BLaER1 (cell line): Measurements from ENCODE around the gene ALDOB.
"Not testable (repeated sequence)": the region's sequence is repeated elsewhere in the genome, so short reads cannot be mapped to it uniquely, and the experiment has no call there.

Experiments used
- H3K27ac ChIP-seq: shearing (Covaris generic); formaldehyde crosslinking; 2 replicates; pipeline ENCODE4 v1.8.1; 2022
- H3K27me3 ChIP-seq: shearing (Covaris generic); formaldehyde crosslinking; 2 replicates; pipeline ENCODE4 v1.8.1; 2022
- H3K36me3 ChIP-seq: shearing (Covaris generic); formaldehyde crosslinking; 2 replicates; pipeline ENCODE4 v1.8.1; 2022
- H3K4me1 ChIP-seq: shearing (Covaris generic); formaldehyde crosslinking; 2 replicates; pipeline ENCODE4 v1.8.1; 2022
- H3K4me2 ChIP-seq: shearing (Covaris generic); formaldehyde crosslinking; 2 replicates; pipeline ENCODE4 v1.8.1; 2022
- H3K4me3 ChIP-seq: shearing (Covaris generic); formaldehyde crosslinking; 2 replicates; pipeline ENCODE4 v1.8.1; 2022
- H3K9ac ChIP-seq: shearing (Covaris generic); formaldehyde crosslinking; 2 replicates; pipeline ENCODE4 v1.8.1; 2022
- H3K9me3 ChIP-seq: shearing (Covaris generic); formaldehyde crosslinking; 2 replicates; pipeline ENCODE4 v1.8.1; 2022
- H4K20me1 ChIP-seq: shearing (Covaris generic); formaldehyde crosslinking; 2 replicates; pipeline ENCODE4 v1.8.1; 2022
- Cebpa-rat ChIP-seq: shearing (Covaris generic); IDR thresholded peaks from 2 replicates; pipeline ENCODE4 v1.8.1; 2022

The ALDOB gene

DNA sequence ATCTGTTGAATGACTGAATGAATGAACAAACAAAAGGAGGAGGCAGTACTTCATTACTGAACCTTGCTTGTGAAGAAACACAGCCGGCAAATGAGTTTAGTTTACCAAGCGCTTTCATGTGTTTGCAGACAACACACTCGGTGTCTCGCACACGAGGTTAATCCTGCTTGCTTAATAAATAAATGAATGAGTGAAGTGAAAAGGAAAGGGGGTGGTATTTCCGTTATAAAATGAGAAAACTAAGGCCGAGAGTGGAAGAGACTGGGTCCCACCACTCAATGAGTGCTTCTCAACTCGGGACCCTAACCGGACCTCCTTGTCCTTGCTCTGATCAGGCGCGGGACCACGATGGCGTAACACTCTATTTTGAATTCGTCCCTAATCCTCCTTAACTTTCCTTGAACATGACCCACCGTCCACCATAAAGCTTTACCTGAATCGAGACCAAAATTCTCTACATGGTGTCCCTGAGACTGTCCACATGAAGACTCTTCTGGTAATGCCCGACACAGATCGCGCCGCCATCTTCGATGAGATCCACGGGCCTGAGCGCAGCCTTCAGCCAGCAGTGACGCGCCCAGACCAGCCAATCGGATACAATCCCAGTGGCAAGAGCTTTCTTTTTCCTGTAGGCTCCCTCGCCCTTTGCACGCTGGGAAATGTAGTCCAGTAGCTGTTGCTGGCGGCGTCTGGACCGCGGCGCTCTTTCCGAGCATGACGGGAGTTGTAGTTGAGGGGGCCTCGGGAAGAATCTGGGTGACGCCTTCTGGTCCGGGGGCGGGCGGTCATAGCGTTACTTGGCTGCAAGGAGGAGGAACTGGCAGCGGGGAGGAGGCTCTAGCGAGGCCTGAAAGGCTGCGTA, 37.3 kb downstream of the ALDOB start, which contains the start of the genes MRPL50 and ZNF189:
TSS of gene MRPL50 (minus strand) at position 551 of the 862 bp plus-strand sequence. CDS start at position 525, 26 bp downstream.
TSS of gene ZNF189 (plus strand) at position 784 of the 862 bp plus-strand sequence. CDS start 306 bp downstream, outside the sequence.
- Histone ChIP-seq H4K20me1 (no peaks in the 10 kb centered on the region), H3K4me3 (peak within 1 kb of the TSS; percentile 88), H3K36me3 (peaks cover 66% of the 10 kb centered on the region), H3K27me3 (no peaks in the 10 kb centered on the region), H3K27ac (peak within 1 kb of the TSS; percentile 92), H3K9ac (peak within 1 kb of the TSS; percentile 95), H3K4me2 (peak within 1 kb of the TSS; percentile 87), H3K4me1 (peaks cover 34% of the 10 kb centered on the region), H3K9me3 (peaks cover 51% of the 10 kb centered on the region)
- TF ChIP-seq Cebpa-rat = no peak

- TF ChIP-seq Cebpa-rat = no peak
- H3K4me3 ChIP-seq = peak overlapping the region; percentile 88
- H3K27ac ChIP-seq = peak overlapping the region; percentile 92
- peak overlapping the region; percentile 93 for H3K9ac ChIP-seq
- peaks cover 51% of the 10 kb centered on the region for H3K9me3 ChIP-seq
- H3K27me3 ChIP-seq = no peaks in the 10 kb centered on the region
- H3K4me2 ChIP-seq = peak overlapping the region; percentile 87
- peaks cover 66% of the 10 kb centered on the region for H3K36me3 ChIP-seq
- peaks cover 34% of the 10 kb centered on the region for H3K4me1 ChIP-seq
- peaks cover under 1% of the 10 kb centered on the region; the same call in 1 of the 2 replicates for H4K20me1 ChIP-seq
Measured at GRCh38 chr9:101397746-101398067, 37.9 kb downstream of the ALDOB start.

GRCh38 chr9:101394687-101395086, 40.9 kb downstream of the ALDOB start:
- Histone ChIP-seq H3K4me1 (peaks cover 19% of the 10 kb centered on the region), H3K27ac (no peak overlapping the region), H3K36me3 (peaks cover 56% of the 10 kb centered on the region), H3K9me3 (peaks cover 42% of the 10 kb centered on the region), H4K20me1 (peaks cover 26% of the 10 kb centered on the region; the same call in 1 of the 2 replicates), H3K9ac (no peak overlapping the region), H3K4me3 (no peak overlapping the region), H3K27me3 (no peaks in the 10 kb centered on the region), H3K4me2 (no peak overlapping the region)
- TF ChIP-seq Cebpa-rat = no peak

DNA sequence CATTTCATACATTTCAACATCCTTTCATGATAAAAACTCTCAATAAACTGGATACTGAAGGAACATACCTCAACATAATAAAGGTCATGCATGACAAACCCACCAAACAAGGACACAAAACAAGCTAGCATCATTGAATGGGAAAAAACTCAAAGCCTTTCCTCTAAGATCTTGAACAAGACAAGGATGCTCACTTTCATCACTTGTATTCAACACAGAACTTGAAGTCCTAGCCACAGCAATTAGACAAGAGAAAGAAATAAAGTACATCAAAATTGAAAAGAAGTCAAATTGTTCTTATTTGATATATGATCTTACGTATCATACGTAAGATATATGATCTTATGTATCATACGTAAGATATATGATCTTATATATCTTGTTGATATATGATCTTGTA, 42.4 kb downstream of the ALDOB start:
- H3K9ac ChIP-seq = no peak overlapping the region
- peaks cover 69% of the 10 kb centered on the region for H3K36me3 ChIP-seq
- no peak for TF ChIP-seq Cebpa-rat
- H3K9me3 ChIP-seq = peaks cover 42% of the 10 kb centered on the region
- peaks cover 17% of the 10 kb centered on the region for H3K4me1 ChIP-seq
- no peak overlapping the region for H3K4me3 ChIP-seq
- H3K4me2 ChIP-seq = no peak overlapping the region
- no peaks in the 10 kb centered on the region for H3K27me3 ChIP-seq
- H3K27ac ChIP-seq = no peak overlapping the region
- peaks cover 26% of the 10 kb centered on the region; the same call in 1 of the 2 replicates for H4K20me1 ChIP-seq

- TF ChIP-seq Cebpa-rat = no peak
- Histone ChIP-seq H3K9me3 (peaks cover 26% of the 10 kb centered on the region), H3K4me1 (no peaks in the 10 kb centered on the region), H3K36me3 (peaks cover 55% of the 10 kb centered on the region), H4K20me1 (peaks cover 26% of the 10 kb centered on the region; the same call in 1 of the 2 replicates), H3K9ac (no peak overlapping the region), H3K27me3 (no peaks in the 10 kb centered on the region), H3K4me3 (no peak overlapping the region), H3K4me2 (no peak overlapping the region), H3K27ac (no peak overlapping the region)
Measured at GRCh38 chr9:101388507-101388993, 47.0 kb downstream of the ALDOB start.

GRCh38 chr9:101387871-101388506, 47.6 kb downstream of the ALDOB start:
- no peak overlapping the region for H3K4me2 ChIP-seq
- H4K20me1 ChIP-seq = peaks cover 26% of the 10 kb centered on the region; the same call in 1 of the 2 replicates
- H3K27ac ChIP-seq = no peak overlapping the region
- no peak for TF ChIP-seq Cebpa-rat
- no peak overlapping the region for H3K4me3 ChIP-seq
- H3K9ac ChIP-seq = no peak overlapping the region
- no peaks in the 10 kb centered on the region for H3K27me3 ChIP-seq
- H3K9me3 ChIP-seq = peaks cover 20% of the 10 kb centered on the region
- no peaks in the 10 kb centered on the region for H3K4me1 ChIP-seq
- H3K36me3 ChIP-seq = peaks cover 51% of the 10 kb centered on the region

GRCh38 chr9:101384873-101385536, 50.6 kb downstream of the ALDOB start, which contains the start of gene BAAT:
Gene BAAT, minus strand, starts transcription at chr9:101385006. Its CDS starts 13,602 bp downstream, at chr9:101371404.
- H3K36me3 ChIP-seq = peaks cover 33% of the 10 kb centered on the region
- H4K20me1 ChIP-seq, H3K4me1 ChIP-seq, H3K4me3 ChIP-seq, H3K9ac ChIP-seq, H3K4me2 ChIP-seq, H3K27me3 ChIP-seq, H3K27ac ChIP-seq: not testable (repeated sequence)
- peaks cover 14% of the 10 kb centered on the region for H3K9me3 ChIP-seq

DNA sequence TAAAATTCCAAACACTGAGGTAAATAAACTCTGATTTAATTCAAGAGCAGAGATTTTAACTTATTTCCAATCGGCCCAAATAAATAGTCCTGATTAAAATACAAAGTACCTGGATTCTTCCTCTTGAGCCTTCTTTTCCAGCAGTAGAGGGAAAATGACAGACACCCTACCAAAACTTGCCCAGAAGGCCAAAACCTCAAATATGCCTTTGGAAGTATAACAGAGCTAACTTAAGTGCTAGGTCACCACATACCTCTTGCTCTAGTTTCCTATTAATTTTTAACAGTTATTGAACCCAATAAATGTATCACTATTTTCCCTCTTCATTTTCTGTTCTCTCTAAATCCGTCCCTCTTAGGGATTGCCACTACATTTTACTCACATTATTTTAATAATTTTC, 52.2 kb downstream of the ALDOB start:
- Histone ChIP-seq H3K27ac (no peak overlapping the region), H4K20me1 (no peaks in the 10 kb centered on the region), H3K4me3 (no peak overlapping the region), H3K9ac (no peak overlapping the region), H3K9me3 (peaks cover 20% of the 10 kb centered on the region), H3K27me3 (no peaks in the 10 kb centered on the region), H3K4me2 (no peak overlapping the region), H3K4me1 (no peaks in the 10 kb centered on the region), H3K36me3 (peaks cover 20% of the 10 kb centered on the region)
- no peak for TF ChIP-seq Cebpa-rat

DNA sequence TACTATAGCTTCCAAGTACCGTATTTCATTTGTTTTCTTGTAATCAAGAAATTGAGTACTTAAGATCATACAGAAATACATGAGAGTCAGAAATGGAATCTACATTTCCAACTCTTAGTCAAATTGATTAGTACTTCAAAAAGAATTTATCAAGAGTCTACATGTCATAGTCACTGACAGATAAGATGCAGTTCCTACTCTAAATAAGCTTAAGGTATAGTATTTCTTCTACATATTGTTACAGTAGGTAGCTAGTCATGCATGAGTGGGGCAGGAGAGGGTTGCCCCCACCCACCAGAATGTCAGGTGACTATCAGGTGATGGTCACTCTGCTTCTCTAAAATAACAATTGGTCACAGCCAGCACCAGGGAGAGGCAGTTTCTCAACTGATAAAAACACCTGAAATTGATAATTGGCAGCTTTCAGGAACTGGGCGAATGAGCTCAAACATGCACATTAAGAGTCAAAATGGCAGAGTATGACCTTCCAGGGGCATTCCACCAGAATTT, 53.7 kb downstream of the ALDOB start:
- TF ChIP-seq Cebpa-rat = no peak
- H3K4me2 ChIP-seq = no peak overlapping the region
- H3K27me3 ChIP-seq = no peaks in the 10 kb centered on the region
- H3K4me3 ChIP-seq = no peak overlapping the region
- H4K20me1 ChIP-seq = no peaks in the 10 kb centered on the region
- H3K9ac ChIP-seq = no peak overlapping the region
- no peaks in the 10 kb centered on the region for H3K4me1 ChIP-seq
- peaks cover 9% of the 10 kb centered on the region for H3K36me3 ChIP-seq
- peaks cover 22% of the 10 kb centered on the region for H3K9me3 ChIP-seq
- no peak overlapping the region for H3K27ac ChIP-seq
